Spleen (tissue), 11 donors: Measurements from ENCODE around the gene CD55. TPM values are rescaled to one million over a fixed set of nuclear protein-coding genes. Genes with fewer than 3 reads are reported as not detected.

Experiments
- DNase-seq: peaks from one replicate; pipeline ENCODE4 v3.0.0-alpha.2; 2020
- H3K27ac ChIP-seq, 8 donors: fragments of 200-600 bp; sonication (generic) in 7 of 8; 1 replicate in 4 of 8; 2 replicates in 4 of 8; pipeline versions ENCODE4 v1.5.0 to v1.8.0; 2016 to 2021; ENCODE audit warnings: inconsistent platforms in 4 of 8, mild to moderate bottlenecking in 4 of 8, moderate library complexity in 1 of 8
- H3K27me3 ChIP-seq, 7 donors: fragments of 200-600 bp; sonication (generic) in 6 of 7; replicated peaks in 1 of 7; 1 replicate in 4 of 7; 2 replicates in 3 of 7; pipeline versions ENCODE4 v1.5.0 to v1.8.0; 2016 to 2021; ENCODE audit warnings: inconsistent platforms in 3 of 7, mild to moderate bottlenecking in 1 of 7
- H3K36me3 ChIP-seq, 6 donors: fragments of 200-600 bp; sonication (generic) in 5 of 6; 1 replicate in 4 of 6; 2 replicates in 2 of 6; pipeline versions ENCODE4 v1.5.0 to v1.8.0; 2016 to 2021; ENCODE audit warnings: inconsistent platforms in 2 of 6
- H3K4me1 ChIP-seq, 6 donors: fragments of 200-600 bp; sonication (generic) in 5 of 6; 1 replicate in 3 of 6; 2 replicates in 3 of 6; pipeline versions ENCODE4 v1.5.0 to v1.8.0; 2016 to 2021; ENCODE audit warnings: inconsistent platforms in 3 of 6
- H3K4me3 ChIP-seq, 8 donors: fragments of 200-600 bp; sonication (generic) in 7 of 8; 1 replicate in 4 of 8; 2 replicates in 4 of 8; pipeline versions ENCODE4 v1.5.0 to v1.8.0; 2016 to 2021; ENCODE audit warnings: inconsistent platforms in 4 of 8, mild to moderate bottlenecking in 4 of 8, moderate library complexity in 2 of 8
- H3K9me3 ChIP-seq, 8 donors: fragments of 200-600 bp; sonication (generic) in 7 of 8; 1 replicate in 4 of 8; 2 replicates in 4 of 8; pipeline versions ENCODE4 v1.5.0 to v1.8.0; 2016 to 2021; ENCODE audit warnings: inconsistent platforms in 4 of 8
- POLR2A ChIP-seq, 3 donors: fragments of 450-650 bp; IDR thresholded peaks; one replicate each; pipeline ENCODE4 v1.5.1; 2017; ENCODE audit warnings: antibody characterized with exemption in 3 of 3, mild to moderate bottlenecking in 1 of 3
- POLR2AphosphoS5 ChIP-seq, 3 donors: sonication (generic); formaldehyde crosslinking; IDR thresholded peaks; one replicate each; pipeline ENCODE4 v1.5.1; 2017; ENCODE audit warnings: antibody characterized with exemption in 3 of 3
- WGBS, 5 donors: extraction: QIAGEN DNeasy Blood & Tissue Kit in 3 of 5; methylation state at CpG; one replicate each; pipeline versions ENCODE4 v1.1.5 to v1.1.7; 2013 to 2018; 5-methylcytosine and 5-hydroxymethylcytosine counted together
- intact Hi-C: fragments of 100-400 bp; cut with DNase I; formaldehyde crosslinking; loops from one replicate; pipeline ENCODE4 v1.15.0; 2023; ENCODE audit warnings: low total_unique reads
- polyA plus RNA-seq, 3 donors: library from polyadenylated mRNA; stranded (reverse); fragments of 200-250 nt; gene quantifications; one replicate each; pipeline ENCODE4 v1.2.1, GENCODE V29; 2013
- total RNA-seq, 7 donors: library from RNA; depleted of rRNA in 3 of 7; stranded (reverse); fragments of >200 nt in 3 of 7; fragmentation: NEBNext Ultra II Directional in 4 of 7; extraction: Animal tissue kit (Norgen Biotek cat#: 25700) in 4 of 7; gene quantifications; one replicate each; pipeline versions ENCODE4 v1.1.0 to v1.2.1, GENCODE V29; 2016 to 2021
- TF ChIP-seq, protein P1 (sequence below), 11 experiments: fragments of 200-600 bp in 7 of 11; fragments of 450-650 bp in 4 of 11; sonication (generic) in 4 of 11; IDR thresholded peaks in 8 of 11; conservative IDR thresholded peaks in 3 of 11; 1 replicate in 7 of 11; 2 replicates in 4 of 11; pipeline versions ENCODE4 v1.4.0 to v1.8.0; 2016 to 2021; ENCODE audit warnings: antibody characterized with exemption in 11 of 11, inconsistent platforms in 4 of 11, mild to moderate bottlenecking in 1 of 11
- donor health status: healthy with polysubstance abuse.
- donor health status: DM: no; HTN: no; CAD: no; lungs with moderate emphysema.
- donor health status: DM: no; HTN: no; CAD: no.
- donor health status: Bipolar disorder and iron deficiency.
- donor health status: healthy.
- donor health status: DM: no; HTN: no; CAD: no.
- donor health status: DM: yes; HTN: yes; CAD: no.

CD55 gene
- total and polyA plus RNA-seq, 10 donors, result 28.5 to 229 (median 104) TPM

DNA sequence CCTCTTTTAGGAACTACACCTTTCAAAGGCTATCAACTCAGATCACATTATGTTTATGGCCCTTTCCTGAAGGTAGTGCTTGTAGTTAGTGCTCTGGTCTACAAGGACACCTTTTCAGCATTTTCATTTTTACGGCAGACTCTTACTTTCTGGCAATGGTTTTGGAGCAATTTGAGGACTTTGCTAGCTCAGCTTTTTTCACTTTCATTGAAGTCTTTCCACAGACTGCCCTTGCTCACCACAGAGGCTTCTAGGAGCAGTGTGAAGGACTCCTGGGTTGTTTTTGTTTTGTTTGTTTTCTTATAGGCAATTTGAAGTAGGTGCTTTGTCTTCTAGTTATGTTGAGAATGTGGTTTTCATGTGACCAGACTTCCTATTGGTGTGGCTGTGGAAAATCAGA is 43.1 kb downstream of the CD55 start:
- no peak for DNase-seq
- H3K9me3 ChIP-seq, result no peaks in the 10 kb centered on the region
- no peak overlapping the region for H3K4me3 ChIP-seq
- 55 to 75% (median 70%) methylated on average over 1 of the region's 1 CpG for WGBS, 5 donors
- no peak for TF ChIP-seq POLR2AphosphoS5 (IDR thresholded peaks at IDR 0.05)
- no peak for TF ChIP-seq POLR2A (IDR thresholded peaks at IDR 0.05)
- peak overlapping the region in 1 of 8 donors; percentile 15 for H3K27ac ChIP-seq
- H3K4me1 ChIP-seq, result no peaks in the 10 kb centered on the region
- peaks cover 0 to 81% (median 19%) of the 10 kb centered on the region in 6 donors for H3K36me3 ChIP-seq
- no peaks in the 10 kb centered on the region for H3K27me3 ChIP-seq
- intact Hi-C loops, result no loop called here

DNA sequence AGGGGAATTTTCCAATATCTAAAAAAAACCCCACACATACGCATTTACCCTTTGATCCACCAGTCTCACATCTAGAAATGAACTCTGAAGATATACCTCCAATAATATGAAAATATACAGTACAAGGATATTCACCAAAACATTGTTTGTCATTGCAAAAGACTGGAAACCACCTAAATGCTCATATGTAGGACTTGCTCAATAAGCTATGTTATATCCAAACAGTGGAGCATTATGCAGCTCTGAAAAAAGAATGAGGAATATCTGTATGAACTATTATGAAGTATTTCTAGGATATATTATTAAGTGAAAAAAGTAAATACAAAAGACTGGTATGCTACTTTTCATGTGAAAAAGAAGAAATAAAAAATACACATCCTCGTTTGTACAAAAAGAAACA is 43.6 kb downstream of the CD55 start:
- TF ChIP-seq POLR2A (IDR thresholded peaks at IDR 0.05) (no peak), POLR2AphosphoS5 (IDR thresholded peaks at IDR 0.05) (no peak)
- TF ChIP-seq, protein P1, sequence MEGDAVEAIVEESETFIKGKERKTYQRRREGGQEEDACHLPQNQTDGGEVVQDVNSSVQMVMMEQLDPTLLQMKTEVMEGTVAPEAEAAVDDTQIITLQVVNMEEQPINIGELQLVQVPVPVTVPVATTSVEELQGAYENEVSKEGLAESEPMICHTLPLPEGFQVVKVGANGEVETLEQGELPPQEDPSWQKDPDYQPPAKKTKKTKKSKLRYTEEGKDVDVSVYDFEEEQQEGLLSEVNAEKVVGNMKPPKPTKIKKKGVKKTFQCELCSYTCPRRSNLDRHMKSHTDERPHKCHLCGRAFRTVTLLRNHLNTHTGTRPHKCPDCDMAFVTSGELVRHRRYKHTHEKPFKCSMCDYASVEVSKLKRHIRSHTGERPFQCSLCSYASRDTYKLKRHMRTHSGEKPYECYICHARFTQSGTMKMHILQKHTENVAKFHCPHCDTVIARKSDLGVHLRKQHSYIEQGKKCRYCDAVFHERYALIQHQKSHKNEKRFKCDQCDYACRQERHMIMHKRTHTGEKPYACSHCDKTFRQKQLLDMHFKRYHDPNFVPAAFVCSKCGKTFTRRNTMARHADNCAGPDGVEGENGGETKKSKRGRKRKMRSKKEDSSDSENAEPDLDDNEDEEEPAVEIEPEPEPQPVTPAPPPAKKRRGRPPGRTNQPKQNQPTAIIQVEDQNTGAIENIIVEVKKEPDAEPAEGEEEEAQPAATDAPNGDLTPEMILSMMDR (IDR thresholded peaks at IDR 0.05 in 8 of 11, conservative IDR thresholded peaks at IDR 0.05 in 3 of 11), result no peak
- Histone ChIP-seq H3K36me3 (peaks cover 0 to 76% (median 17%) of the 10 kb centered on the region in 6 donors), H3K4me3 (no peak overlapping the region), H3K4me1 (no peaks in the 10 kb centered on the region), H3K27me3 (no peaks in the 10 kb centered on the region), H3K27ac (no peak overlapping the region), H3K9me3 (no peaks in the 10 kb centered on the region)
- no peak for DNase-seq
- WGBS, 5 donors, result 90 to 95% (median 94%) methylated on average over 2 of the region's 2 CpGs
- intact Hi-C loops, result no loop called here

DNA sequence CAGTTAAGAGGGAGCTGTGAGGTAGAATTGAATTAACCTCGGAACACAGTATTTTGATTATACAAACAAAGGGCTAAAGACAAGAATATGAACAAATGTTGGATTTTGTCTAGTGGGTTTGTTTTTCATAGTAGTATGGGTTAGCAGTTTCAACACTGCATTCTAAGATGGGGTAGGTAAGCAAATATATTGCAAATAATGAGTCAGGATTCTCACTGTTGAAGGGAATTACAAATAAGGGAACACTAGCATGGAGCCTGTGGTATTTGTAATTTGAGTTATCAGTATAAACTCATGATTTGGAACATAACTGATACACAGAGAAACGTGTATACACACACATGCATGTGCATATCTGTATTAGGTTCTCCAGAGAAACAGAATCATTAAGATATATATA is 44.5 kb downstream of the CD55 start:
- DNase-seq, result no peak
- no peaks in the 10 kb centered on the region for H3K4me1 ChIP-seq
- no peak overlapping the region for H3K4me3 ChIP-seq
- no peaks in the 10 kb centered on the region for H3K9me3 ChIP-seq
- intact Hi-C loops, result no loop called here
- WGBS, 5 donors, result 90 to 100% (median 96%) methylated on average over 2 of the region's 2 CpGs
- H3K36me3 ChIP-seq, result peaks cover 0 to 66% (median 17%) of the 10 kb centered on the region in 6 donors
- TF ChIP-seq POLR2AphosphoS5 (IDR thresholded peaks at IDR 0.05) (no peak), POLR2A (IDR thresholded peaks at IDR 0.05) (no peak)
- TF ChIP-seq, protein P1 (IDR thresholded peaks at IDR 0.05 in 8 of 11, conservative IDR thresholded peaks at IDR 0.05 in 3 of 11), result no peak
- no peaks in the 10 kb centered on the region for H3K27me3 ChIP-seq
- no peak overlapping the region for H3K27ac ChIP-seq

DNA sequence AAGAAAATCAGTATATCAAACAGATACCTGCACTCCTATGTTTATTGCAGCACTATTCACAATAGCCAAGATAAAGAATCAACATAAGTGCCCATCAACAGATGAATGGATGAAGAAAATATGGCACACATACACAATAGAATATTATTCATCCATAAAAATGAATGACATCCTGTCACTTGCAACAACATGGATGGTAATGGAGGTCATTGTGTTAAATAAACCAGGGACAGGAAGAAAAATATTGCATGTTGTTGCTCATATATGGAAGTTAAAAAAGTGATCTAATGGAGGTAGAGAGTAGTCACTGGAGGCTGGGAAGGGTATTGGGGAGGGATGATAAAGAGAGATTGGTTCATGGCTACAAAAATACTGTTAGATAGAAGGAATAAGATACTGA is 67.2 kb downstream of the CD55 start:
- no peaks in the 10 kb centered on the region for H3K4me1 ChIP-seq
- H3K27ac ChIP-seq, result no peak overlapping the region
- no peaks in the 10 kb centered on the region for H3K36me3 ChIP-seq
- no peaks in the 10 kb centered on the region for H3K27me3 ChIP-seq
- no peak for DNase-seq
- TF ChIP-seq POLR2A (IDR thresholded peaks at IDR 0.05) (no peak), POLR2AphosphoS5 (IDR thresholded peaks at IDR 0.05) (no peak)
- TF ChIP-seq, protein P1 (IDR thresholded peaks at IDR 0.05 in 8 of 11, conservative IDR thresholded peaks at IDR 0.05 in 3 of 11), result no peak
- H3K4me3 ChIP-seq, result no peak overlapping the region
- intact Hi-C loops, result no loop called here
- H3K9me3 ChIP-seq, result peaks cover 0 to 25% (median 8%) of the 10 kb centered on the region in 8 donors
